GM12865 (cell line): Measurements from ENCODE around the gene IFI35.
"Not testable (repeated sequence)": the region's sequence is repeated elsewhere in the genome, so short reads cannot be mapped to it uniquely, and the experiment has no call there.

Experiments used
- DNase-seq: peaks from one replicate; pipeline ENCODE4 v3.0.0; 2010; ENCODE audit warnings: low read depth
- H3K4me3 ChIP-seq: 2 replicates; pipeline ENCODE4 v1.5.1; 2011; ENCODE audit warnings: mild to moderate bottlenecking, low read depth, low read length, control low read depth
- TF ChIP-seq, protein P1 (sequence below): IDR thresholded peaks from 2 replicates; pipeline ENCODE4 v1.5.1; 2011; ENCODE audit warnings: low read length, control low read depth, low read depth, inconsistent platforms; ENCODE audit not compliant: insufficient read depth; ENCODE audit errors: missing control alignments

Gene IFI35

GRCh38 chr17:42989141-42989540 is 17.4 kb upstream of the IFI35 start:
- TF ChIP-seq, protein P1, sequence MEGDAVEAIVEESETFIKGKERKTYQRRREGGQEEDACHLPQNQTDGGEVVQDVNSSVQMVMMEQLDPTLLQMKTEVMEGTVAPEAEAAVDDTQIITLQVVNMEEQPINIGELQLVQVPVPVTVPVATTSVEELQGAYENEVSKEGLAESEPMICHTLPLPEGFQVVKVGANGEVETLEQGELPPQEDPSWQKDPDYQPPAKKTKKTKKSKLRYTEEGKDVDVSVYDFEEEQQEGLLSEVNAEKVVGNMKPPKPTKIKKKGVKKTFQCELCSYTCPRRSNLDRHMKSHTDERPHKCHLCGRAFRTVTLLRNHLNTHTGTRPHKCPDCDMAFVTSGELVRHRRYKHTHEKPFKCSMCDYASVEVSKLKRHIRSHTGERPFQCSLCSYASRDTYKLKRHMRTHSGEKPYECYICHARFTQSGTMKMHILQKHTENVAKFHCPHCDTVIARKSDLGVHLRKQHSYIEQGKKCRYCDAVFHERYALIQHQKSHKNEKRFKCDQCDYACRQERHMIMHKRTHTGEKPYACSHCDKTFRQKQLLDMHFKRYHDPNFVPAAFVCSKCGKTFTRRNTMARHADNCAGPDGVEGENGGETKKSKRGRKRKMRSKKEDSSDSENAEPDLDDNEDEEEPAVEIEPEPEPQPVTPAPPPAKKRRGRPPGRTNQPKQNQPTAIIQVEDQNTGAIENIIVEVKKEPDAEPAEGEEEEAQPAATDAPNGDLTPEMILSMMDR, result no peak
- DNase-seq, result no peak
- no peak overlapping the region for H3K4me3 ChIP-seq

- H3K4me3 ChIP-seq, result no peak overlapping the region
- no peak for DNase-seq
- TF ChIP-seq, protein P1, result no peak
Measured at GRCh38 chr17:42989726-42990652, 16.6 kb upstream of the IFI35 start.

GRCh38 chr17:42991471-42991870 is 15.1 kb upstream of the IFI35 start:
- H3K4me3 ChIP-seq, result no peak overlapping the region
- no peak for DNase-seq
- TF ChIP-seq, protein P1, result no peak

DNA sequence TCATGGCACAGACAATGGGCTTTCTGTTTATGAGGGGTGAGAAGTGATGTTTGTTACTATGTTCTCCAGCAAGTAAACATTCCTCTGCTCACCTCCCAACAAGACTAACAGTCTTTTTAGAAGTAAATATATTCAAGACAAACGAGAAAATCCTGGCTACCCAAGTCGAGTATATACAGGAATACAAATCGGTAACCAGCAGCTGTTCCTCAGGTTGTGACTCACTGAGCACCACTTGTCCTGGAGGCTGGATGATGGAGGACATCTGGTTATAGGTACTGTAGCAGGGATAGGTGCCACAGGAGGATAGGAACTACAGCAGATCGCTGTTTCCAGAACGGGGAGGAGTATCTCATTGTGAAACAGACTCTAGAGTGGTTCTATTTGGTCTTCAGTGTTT is 13.7 kb upstream of the IFI35 start:
- DNase-seq, result no peak
- no peak overlapping the region for H3K4me3 ChIP-seq
- TF ChIP-seq, protein P1, result no peak

GRCh38 chr17:42993913-42994312 is 12.7 kb upstream of the IFI35 start:
- not testable (repeated sequence) for DNase-seq, H3K4me3 ChIP-seq

GRCh38 chr17:42997390-42997983 is 9.1 kb upstream of the IFI35 start:
- DNase-seq, result no peak
- TF ChIP-seq, protein P1, result no peak
- peak overlapping the region; percentile 53 for H3K4me3 ChIP-seq

GRCh38 chr17:42997984-42998938 is 8.3 kb upstream of the IFI35 start, which contains the start of gene RPL27:
Gene RPL27, plus strand, starts transcription at chr17:42998419. Its CDS starts 332 bp downstream, at chr17:42998751.
- TF ChIP-seq, protein P1, result peak; percentile 73
- H3K4me3 ChIP-seq, result peak within 1 kb of the TSS; percentile 81

More at GRCh38 chr17:42997984-42998938, 8.3 kb upstream of the IFI35 start, which contains the start of gene RPL27:
- DNase-seq, result peak; percentile 100
